ENCODE data around the gene EZH2.

DNA sequence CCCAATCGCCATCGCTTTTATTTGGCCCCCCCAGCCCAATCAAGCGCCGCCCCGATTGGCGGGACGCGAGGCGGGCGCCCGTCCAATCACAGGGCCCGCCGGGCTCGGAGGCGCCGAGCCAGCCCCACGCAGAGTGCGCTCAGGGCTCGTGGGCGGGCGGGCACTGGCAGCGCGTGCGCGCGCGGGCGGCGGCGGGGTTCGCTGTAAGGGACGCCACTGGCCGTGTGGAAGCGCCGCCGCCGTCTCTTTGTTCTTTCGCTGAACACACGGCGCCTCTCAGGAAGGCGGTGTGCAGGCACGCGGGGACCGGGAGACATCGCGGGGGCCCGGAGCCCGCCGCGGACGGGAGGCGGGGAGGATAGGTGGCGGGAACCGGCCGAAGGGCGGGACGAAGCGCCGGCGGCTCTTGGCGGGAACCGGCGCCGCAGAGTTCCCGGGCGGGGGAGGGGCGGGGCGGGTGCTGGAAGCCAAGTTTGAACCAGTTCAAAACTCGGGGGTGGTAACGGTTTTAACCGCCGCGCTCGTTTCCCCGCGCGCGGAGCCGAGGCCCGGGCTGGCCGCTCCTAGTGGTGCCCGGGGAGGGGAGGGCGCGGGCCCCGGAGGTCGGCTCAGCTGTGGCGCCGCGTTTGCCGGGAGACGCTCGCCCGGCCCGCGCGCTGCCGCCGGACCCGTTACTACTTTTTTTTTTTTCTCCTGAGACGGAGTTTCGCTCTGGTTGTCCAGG is 370 bp upstream of the EZH2 start:
- peak; percentile 78 to 91 (median 84) for TF ChIP-seq POLR2AphosphoS5 (IDR thresholded peaks at IDR 0.05)
- TF ChIP-seq, protein P1, sequence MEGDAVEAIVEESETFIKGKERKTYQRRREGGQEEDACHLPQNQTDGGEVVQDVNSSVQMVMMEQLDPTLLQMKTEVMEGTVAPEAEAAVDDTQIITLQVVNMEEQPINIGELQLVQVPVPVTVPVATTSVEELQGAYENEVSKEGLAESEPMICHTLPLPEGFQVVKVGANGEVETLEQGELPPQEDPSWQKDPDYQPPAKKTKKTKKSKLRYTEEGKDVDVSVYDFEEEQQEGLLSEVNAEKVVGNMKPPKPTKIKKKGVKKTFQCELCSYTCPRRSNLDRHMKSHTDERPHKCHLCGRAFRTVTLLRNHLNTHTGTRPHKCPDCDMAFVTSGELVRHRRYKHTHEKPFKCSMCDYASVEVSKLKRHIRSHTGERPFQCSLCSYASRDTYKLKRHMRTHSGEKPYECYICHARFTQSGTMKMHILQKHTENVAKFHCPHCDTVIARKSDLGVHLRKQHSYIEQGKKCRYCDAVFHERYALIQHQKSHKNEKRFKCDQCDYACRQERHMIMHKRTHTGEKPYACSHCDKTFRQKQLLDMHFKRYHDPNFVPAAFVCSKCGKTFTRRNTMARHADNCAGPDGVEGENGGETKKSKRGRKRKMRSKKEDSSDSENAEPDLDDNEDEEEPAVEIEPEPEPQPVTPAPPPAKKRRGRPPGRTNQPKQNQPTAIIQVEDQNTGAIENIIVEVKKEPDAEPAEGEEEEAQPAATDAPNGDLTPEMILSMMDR (IDR thresholded peaks at IDR 0.05) = no peak

All from sigmoid colon (tissue), 4 donors.